ENCODE results near the gene REL.
"Not testable (repeated sequence)": the region's sequence is repeated elsewhere in the genome, so short reads cannot be mapped to it uniquely, and the experiment has no call there.

REL gene

DNA sequence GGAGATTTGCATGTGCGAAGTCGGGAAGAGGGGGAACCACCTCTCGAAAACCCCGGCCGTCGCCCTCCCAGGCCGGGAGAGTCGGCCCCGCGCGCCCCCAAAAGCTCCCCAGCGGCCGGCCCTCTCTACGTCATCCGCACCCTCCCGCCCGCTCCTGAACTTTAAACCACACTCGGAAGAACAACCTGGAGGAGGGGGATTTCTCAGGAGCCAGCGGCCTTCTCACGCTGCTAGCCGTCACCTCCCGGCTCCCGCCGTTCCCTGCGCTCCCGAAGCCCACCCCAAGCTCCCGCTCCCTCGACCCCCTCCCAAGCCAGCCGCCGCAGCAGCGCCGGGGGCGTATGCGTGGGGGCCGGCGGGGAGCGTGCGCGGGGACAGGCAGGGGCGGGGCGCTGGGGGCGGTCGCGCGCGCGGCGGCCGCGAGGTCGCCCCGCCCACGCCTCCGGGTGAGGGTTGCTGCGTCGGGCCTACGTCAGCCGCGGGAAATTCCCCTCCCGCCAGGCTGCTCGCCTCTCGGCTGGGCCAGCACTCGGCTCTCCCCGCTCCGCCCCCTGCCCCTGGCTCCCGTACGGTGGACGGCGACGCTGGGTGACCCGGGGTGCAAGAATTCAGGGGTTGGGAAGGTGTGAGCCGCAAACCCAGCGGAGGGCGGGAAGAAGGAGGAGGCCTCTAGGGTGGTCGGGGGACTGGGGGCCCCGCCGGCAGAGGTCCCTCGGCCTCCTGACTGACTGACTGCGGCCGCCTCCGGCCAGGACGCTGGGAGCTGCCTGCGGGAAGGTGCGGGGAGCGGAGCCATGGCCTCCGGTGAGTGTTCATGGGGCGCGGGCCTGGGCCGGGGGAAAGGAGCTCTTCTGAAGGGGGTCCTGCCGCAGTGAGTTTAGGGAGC lies at the start of gene REL:
Gene REL (plus strand): TSS at position 528 of the 886 bp plus-strand sequence. CDS start 267 bp downstream, at position 795.
- no peak for FAIRE-seq

DNA sequence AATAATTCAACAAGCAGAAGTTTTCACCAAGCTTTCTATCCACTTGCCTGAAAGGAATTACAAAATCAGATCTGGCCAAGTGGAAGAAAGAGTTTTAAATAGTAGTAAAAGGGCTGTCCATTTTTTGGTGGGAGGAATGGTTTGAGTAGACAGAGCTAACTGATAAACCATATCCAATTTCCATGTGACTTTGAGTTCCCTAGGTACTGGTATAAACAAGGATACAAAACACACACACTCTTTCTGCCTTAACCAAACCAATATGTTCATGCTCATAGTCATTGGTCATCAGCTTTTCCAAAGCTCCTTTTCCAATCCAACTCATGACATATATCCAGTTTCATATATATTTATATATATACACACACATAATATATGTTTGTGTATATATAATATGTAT lies 49.5 kb upstream of the REL start:
- FAIRE-seq = no peak

DNA sequence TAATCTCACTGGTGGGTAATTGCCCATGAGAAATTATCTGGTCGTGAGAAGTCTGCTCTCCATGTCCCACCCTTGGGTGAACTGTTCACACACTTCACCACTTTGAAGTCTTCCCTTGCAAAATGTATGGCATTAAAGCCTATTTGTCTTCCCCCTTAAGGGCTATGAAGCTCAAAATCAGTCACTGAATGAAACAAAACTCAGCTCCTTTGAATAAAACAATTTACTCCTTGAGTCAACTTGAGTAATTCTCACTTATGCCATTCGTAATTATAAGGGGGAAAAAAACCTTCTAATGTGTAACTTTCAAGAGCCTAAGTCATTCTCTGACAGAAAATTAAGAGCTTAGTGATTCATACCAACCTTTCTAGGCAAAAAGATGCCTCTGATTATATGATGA lies 48.8 kb upstream of the REL start:
- FAIRE-seq = no peak

DNA sequence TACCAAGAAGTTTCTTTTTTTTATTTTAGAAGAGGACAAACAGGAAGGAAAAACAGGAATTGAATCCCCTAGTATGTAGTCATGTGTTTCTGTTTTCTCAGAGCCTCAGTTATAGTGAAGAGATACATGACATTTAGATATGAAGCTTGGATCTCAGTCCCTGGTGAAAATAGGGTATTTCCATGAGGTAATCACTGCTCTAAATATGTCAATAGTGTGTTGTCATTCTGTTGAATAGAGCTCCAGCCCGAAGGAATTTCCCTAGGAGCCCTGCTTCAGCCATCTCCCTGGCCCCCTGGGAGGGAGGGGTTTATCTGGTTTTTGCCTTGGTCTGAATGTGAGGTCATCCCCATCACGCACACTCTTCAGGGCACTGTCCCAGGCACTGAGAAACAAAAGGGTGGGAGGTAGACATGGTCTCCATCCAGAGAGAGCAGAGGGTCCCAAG lies 47.1 kb upstream of the REL start:
- FAIRE-seq = no peak

DNA sequence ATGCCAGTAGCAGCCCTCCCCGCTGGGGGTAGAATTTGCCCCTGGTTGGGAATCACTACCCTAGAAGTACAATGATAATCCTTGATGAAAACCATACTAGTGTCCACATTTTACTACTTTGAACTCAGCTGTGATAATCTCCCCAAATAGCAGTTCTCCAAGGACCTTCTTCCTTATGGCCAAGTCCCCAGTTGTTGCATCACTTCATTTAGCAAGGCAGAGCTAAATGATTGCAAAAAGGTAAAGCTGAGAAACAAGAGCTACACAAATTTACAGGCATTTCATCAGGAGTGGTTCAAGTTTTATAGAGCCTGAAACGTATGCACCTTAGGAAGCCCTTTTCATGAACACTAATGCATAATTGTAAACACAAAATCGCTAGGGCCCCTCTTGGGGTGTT lies 44.9 kb upstream of the REL start:
- no peak for FAIRE-seq

DNA sequence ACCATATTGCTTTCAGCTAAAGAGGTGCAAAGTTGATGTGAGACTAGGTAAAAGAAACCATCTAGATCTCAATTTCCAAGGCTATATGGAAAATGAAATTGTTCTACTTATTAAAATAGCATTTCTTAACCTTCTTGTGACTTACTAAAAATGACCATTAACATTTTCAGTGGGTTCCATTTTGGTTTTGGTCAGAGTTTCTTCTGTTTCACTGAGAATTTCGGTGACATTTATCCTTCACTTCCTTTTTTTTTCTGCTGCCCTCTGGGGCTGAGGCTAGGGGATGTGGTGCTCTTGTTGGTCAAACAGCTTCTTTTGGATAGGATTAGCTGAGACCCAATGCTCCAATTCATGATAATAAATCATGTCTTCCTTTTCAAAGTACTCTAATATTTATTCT lies 44.3 kb upstream of the REL start:
- FAIRE-seq = no peak

DNA sequence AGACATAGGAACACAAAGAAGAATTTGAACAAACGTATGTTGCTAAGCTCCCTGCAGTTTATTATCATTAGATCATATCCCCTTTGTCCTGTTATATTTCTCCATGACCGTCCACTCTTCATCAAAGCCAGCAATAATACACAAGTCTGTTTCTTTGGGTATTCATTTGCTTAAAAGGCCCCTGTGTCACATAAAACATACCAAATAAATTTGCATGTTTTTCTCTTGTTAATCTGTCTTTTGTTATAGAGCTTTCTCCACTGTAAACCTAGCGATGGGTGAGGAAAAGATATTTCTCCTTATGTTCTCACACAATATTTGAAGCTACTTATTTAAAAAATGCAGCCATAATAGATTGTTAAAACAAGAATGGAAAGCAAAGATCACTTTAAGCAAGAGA lies 42.9 kb upstream of the REL start:
- FAIRE-seq = no peak

DNA sequence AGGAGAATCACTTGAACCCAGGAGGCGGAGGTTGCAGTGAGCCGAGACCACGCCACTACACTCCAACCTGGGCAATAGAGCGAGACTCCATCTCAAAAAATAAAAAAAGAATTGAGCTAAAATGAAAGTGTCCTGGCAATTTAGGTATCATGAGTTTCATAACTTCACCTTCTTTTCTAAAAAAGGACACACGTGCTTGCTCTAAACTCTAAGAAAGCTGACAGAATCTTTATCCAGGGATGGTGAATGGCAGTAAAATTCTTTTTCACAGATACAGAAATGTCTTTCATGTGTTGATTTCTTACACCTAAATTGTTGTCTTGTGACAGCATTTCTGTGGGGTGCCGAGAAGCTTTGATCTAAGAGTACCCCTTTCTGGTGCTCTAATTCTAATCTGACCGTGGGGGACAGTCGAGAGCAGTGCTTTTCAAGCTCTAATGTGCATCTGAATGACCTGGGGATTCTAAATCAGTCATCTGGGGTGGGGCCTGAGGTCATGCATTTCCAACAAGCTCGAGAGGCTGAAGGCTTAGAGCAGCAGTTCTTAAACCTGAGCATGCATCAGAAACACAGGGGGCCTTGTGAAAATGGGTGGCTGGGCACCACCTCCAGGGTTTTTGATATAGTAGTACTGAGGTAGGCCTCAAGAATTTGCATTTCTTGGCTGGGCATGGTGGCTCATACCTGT lies 42.1 kb upstream of the REL start:
- FAIRE-seq = no peak

DNA sequence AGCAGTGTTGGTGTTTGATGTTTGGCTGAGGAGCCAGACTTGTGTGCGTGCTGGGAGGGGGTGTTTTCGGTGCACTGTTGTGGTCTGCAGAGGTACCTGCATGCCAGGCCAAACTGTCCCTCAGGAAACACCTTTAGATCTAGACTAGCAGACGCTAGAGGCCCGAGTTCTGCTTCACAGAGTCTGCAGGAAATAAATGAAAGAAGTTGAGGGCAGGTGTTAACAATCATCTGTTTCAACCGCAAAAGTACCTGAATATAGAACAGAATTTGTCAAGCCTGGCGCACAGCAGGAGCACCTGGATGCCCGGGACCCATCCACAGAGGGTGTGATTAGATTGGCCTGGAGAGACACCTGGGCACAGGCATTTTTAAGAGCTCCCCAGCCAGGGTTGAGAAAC lies 40.5 kb upstream of the REL start:
- no peak for FAIRE-seq

DNA sequence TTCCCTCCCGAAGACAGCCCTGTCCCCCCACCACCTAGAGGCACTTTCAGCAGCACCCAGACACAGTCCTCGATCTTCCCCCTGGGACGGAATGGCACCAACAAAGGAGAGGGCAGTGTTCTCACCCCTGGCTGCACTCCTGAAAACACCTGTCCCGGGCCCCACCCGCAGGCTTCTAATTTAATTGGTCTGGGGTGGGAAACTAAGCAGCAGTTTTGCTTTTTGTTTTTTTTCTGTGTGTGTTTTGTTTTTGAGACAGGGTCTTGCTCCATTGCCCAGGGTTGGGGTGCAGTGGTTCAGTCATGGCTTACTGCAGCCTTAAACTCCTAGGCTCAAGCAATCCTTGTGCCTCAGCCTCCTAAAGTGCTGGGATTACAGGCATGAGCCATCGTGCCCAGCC lies 38.4 kb upstream of the REL start:
- no peak for FAIRE-seq

DNA sequence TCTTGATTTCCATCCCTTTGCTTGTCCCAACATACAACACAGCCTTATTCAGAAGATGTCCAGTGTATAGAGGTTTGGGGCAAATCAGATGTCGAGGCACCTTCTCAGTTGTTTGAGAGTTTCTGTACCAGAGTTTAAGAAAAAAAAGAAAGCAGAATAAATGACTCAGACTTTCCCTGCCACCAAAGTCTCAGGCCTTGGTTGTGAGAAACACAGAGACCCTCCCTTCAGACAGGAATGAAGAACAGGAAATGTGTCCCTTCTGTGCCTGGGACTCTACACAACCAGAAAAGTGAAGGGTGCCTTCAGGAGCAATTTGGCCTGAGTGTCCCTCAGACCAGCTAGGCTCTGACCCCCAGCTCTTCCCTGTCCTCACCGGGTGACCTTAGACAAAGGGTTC lies 37.3 kb upstream of the REL start:
- FAIRE-seq = no peak

DNA sequence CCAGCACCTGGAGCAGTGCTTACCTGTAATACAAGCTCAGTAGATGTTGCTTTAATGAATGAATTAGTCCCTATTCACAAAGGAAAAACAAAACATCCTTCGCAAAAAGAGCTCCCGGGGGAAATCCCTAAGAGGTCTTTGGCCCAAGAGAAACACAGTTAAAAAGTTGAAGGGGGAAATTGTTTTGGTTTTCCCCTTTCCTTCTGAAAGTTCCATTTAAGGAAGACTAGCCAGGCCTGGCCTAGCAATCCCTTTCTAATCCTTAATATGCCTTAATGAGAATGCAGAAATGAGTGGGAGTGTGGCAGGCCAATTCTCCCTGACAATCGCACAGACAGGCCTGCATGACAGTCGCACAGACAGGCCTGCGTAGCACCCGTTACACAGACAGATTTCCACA lies 33.5 kb upstream of the REL start:
- no peak for FAIRE-seq

DNA sequence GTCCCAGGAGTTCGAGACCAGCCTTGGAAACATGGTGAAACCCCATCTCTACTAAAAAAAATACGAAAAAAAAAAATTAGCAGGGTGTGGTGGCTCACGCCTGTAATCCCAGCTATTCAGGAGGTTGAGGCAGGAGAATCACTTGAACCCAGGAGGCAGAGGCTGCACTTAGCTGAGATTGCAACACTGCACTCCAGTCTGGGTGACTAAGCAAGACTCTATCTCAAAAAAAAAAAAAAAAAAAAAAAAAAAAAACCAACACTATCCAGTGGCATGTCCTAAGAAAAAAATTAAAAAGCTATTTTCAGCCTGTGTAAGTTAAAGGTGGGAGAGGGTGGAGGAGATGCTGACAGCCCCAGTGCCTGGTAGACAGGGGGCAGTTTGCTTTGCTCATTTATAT lies 32.2 kb upstream of the REL start:
- FAIRE-seq = no peak

DNA sequence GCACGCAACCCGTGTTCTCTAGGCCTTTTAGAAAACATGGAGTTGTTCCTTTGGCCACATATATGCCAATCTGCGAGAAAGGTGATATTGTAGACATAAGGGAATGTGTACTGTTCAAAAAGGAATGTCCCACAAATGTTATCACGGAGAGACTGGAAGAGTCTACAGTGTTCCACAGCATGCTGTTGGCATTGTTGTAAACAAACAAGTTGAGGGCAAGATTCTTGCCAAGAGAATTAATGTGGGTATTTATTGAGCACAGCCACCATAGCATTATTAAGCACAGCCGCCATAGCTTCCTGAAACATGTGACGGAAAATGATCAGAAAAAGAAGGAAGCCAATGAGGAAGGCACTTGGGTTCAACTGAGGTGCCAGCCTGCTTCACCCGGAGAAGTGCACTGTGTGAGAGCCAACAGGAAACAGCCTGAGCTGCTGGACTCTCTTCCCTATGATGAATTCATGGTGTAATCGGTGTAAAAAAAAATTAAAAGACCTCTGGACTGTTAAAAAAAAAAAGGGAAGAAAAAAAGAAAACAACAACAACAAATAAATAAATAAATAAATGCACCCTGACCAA lies 29.0 kb upstream of the REL start:
- FAIRE-seq = no peak

DNA sequence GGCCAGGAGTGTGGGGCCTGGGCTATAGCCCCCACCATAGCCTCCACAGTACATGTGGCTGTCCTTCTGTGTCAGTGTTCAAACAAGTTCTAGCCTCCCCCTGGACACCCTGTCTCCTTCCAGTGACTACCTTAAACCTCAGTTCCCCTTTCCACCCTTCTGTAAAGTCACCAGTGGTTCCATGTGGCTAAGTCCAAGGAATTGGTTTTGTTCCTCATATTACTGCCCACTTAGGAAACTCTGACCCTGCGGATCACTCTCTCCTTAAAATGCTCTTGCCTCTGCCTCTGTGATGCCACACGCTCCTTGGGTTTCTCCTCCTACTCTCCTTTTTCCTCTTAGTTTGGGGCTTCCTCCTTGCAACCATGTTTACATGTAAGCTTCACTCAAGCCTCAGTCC lies 27.8 kb upstream of the REL start:
- FAIRE-seq = no peak

DNA sequence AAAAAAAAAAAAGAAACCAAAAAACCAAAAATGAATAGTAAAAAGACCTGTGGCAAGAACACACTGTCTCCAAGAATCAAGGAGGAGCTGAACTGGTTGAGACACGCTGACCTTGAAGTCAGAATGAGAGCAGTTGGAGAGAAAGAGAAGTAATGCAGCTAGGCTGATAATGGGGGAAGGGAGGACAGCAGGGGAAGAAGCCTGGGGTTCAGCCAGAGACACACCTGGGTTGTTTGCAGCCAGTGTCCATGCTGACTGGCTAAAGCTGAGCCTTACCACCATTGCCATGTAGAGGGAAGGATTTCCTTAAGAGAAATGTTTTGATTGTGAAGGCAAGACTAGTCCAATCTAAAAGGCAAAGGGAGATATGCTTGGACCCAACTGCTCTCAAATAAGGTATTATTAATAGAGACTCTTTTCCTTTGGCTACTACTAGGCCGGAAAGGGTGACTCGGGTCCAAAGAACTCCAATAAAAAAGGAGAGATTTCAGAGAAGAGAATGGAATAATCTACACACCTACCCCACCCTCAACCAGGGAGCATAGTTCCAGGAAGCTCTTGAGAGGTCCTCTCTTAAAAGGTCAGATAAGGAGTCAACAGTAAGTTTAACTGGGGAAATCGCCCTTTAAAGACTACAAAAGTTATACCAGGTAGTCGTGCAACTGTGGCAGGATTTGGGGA lies 25.2 kb upstream of the REL start:
- FAIRE-seq = no peak

DNA sequence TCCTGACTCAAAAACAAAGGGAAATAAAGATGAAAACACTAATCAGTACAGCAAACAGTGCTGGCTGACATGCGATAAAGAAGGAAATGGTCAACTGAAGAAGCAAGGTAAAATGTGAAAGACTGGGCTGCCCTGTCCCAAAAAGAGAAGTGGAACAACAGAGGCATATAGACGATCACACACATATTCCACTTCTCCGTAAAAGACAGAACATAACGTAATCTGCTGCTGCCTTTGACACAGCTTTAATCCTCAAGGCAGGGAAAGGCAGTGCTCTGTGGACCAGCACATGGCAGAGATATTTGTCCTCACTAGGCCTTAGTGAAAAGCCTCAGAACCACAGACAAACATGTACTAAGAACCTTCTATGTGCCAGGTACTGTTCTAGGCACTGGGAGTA lies 24.3 kb upstream of the REL start:
- no peak for FAIRE-seq

DNA sequence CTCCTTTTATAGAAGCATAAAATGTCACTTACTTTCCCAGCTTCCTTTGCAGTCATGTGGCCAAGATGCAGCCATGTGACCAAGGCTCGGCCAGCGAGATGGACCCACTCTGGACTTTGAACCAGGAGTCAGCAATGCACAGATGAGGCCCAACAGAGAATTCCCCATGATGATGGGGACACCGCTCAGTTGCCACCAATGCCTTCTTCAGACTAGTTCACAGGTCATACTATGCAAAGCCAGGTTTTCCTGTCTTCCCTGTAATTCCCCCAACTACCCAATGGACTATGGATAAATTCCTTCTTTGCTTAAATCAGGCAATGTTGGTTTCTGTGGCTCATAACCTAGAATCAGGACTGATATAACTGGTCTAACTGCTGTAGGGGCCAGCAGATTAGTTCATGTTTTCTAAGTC lies 22.5 kb upstream of the REL start:
- no peak for FAIRE-seq

DNA sequence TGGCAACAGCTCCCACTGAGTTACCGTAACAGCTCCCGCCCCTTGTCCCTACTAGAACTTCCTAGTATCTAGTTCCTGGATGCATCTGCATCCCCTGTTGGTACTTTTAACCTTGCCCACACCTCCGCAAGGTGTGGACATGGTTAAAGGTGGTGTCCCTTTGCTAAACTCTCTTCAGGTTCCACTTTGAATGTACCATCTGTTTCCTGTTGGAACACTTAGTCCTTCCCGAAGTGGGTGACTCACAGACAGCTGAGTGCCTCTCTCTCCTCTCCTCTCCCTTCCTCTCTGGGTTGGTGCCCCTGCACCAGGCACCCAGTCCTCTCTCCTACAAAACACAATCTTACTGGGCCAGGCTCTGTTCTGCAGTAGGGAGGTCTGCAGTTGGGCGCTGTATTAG lies 19.6 kb upstream of the REL start:
- no peak for FAIRE-seq

DNA sequence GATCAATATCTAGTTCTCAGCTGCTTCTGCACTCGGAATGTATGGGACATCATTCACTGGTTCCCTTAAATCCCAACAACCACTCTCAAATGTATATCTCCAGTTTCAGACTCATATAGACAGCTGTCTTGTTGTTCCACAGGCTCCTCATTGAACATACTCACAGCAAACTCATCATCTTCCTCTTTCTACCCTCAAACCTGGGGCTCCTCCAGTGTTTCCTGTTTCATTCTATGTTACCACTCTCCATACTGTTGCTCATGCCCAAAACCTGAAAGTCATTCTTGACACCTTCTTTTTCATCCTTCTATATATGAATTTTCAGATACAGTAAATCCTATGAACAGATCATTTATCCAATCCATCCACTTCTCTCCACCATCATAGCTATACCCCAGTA lies 18.7 kb upstream of the REL start:
- no peak for FAIRE-seq

DNA sequence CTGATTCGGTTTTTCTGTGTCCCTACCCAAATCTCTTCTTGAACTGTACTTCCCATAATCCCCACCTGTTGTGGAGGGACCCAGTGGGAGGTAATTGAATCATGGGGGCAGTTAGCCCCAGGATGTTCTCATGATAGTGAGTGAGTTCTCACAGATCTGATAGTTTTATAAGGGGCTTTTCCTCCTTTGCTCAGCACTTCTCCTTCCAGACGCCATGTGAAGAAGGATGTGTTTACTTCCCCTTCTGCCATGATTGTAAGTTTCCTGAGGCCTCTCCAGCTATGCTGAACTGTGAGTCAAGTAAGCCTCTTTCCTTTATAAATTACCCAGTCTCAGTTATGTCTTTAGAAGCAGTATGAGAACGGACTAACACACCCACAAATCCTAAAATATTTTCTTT lies 16.0 kb upstream of the REL start:
- FAIRE-seq = not testable (repeated sequence)

DNA sequence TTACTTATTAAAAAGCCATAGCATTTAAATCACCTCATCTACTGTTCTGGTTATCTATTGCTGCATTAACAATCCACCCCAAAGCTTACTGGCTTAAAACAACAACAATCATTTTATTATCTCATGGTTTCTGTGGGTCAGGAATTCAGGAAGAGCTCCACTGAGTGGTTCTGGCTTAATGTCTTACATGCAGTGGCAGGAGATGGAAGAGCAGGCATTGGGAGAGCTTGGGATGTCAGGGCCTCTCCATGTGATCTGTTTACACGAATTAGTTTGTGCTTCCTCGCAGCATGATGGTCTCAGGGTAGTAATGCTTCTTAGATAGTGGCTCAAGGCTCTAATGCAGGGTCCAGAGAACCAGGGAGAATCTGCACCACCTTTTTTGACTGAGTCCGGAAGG lies 14.4 kb upstream of the REL start:
- FAIRE-seq = no peak

DNA sequence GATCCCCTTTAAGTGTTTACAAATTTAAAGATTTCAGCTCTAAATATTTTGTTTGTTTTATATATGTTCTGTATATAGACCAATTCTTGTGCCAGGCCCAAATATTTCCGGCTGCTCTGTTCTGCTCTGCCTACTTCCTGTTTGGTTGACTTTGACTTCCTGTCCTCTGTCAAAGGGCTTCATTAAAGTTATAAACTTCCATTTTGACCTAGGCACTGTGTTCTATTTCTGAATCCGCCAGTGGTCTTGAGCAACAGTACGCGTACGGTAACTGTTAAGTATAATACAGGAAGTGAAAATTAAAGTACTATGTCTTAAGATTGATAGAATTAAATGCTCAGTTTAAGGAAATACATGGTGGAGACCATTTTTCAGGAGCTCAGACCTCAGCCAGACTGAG lies 13.5 kb upstream of the REL start:
- no peak for FAIRE-seq
